Epithelial cell of proximal tubule (primary cell): ENCODE data around the gene PRRG2. TPM values are rescaled to one million over a fixed set of nuclear protein-coding genes. Genes with fewer than 3 reads are reported as not detected.

Source experiments
- DNase-seq: peaks from one replicate; pipeline ENCODE4 v3.0.0-alpha.2; 2011; ENCODE audit warnings: low read depth
- H3K4me3 ChIP-seq: 2 replicates; pipeline ENCODE4 v1.5.1; 2011; ENCODE audit warnings: low read depth, mild to moderate bottlenecking, low read length
- total RNA-seq: library from RNA; depleted of rRNA; stranded (reverse); fragments of >200 nt; gene quantifications from 2 replicates; pipeline ENCODE4 v1.2.3, GENCODE V29; 2015
- TF ChIP-seq, protein P1 (sequence below): conservative IDR thresholded peaks from 2 replicates; pipeline ENCODE4 v1.5.1; 2012; ENCODE audit warnings: low read depth, mild to moderate bottlenecking, low read length

PRRG2 gene
- total RNA-seq, 1 donor from 2014 or later = 1.0 TPM

DNA sequence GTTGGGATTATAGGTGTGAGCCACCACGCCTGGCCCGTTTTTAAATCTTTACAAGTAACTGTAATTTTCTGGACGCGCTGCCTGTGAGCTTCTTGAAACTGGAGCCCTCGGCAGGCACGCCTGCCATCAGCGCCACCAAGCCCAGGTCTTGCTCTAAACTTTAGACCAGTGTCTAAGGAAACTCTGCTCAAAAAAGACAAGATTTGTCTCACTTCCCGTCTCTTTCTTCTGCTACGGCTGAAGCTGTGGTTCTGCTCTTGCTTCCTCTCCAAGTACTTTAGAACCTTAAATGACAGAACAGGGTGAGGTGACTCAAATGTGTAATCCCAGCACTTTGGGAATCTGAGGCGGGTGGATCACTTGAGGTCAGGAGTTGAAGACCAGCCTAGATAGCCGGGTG is 28.4 kb upstream of the PRRG2 start:
- TF ChIP-seq, protein P1, sequence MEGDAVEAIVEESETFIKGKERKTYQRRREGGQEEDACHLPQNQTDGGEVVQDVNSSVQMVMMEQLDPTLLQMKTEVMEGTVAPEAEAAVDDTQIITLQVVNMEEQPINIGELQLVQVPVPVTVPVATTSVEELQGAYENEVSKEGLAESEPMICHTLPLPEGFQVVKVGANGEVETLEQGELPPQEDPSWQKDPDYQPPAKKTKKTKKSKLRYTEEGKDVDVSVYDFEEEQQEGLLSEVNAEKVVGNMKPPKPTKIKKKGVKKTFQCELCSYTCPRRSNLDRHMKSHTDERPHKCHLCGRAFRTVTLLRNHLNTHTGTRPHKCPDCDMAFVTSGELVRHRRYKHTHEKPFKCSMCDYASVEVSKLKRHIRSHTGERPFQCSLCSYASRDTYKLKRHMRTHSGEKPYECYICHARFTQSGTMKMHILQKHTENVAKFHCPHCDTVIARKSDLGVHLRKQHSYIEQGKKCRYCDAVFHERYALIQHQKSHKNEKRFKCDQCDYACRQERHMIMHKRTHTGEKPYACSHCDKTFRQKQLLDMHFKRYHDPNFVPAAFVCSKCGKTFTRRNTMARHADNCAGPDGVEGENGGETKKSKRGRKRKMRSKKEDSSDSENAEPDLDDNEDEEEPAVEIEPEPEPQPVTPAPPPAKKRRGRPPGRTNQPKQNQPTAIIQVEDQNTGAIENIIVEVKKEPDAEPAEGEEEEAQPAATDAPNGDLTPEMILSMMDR = no peak
- no peak for DNase-seq
- no peak overlapping the region for H3K4me3 ChIP-seq

DNA sequence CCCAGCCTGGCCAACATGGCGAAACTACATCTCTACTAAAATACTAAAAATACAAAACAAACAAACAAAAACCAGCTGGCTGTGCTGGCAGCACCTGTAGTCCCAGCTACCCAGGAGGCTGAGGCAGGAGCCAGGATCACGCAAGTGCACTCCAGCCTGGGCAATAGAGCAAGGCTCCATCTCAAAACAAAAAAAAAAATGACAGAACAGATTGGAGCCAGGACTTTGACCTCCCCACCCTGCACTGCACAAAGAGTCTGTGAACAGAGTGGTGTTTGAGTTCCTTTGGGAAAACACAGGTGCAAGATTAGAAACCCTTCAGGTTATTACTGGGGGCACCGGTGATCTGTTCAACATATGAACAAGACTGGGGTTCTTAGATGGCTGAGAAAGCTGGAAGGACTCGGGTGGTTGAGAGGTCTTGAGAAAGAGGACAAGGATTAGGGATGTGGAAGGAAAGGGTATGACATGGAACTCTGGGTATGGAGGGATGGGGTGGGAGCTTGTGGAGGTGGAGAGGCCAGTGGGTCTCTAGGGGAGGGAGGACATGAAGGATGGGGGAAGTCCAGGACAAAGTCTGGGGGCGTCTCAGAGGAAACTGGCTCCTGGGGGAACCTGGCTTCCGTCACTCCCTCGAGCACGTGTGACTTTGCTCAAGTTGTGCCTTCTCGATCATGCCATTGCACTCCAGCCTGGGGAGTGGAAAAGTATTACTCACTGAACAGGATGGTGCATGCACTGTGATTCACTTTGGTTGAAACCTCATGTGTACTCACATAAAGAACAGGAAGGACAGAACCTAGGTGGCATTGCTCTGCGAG is 27.5 kb upstream of the PRRG2 start:
- DNase-seq = no peak
- no peak overlapping the region for H3K4me3 ChIP-seq
- TF ChIP-seq, protein P1 = no peak

DNA sequence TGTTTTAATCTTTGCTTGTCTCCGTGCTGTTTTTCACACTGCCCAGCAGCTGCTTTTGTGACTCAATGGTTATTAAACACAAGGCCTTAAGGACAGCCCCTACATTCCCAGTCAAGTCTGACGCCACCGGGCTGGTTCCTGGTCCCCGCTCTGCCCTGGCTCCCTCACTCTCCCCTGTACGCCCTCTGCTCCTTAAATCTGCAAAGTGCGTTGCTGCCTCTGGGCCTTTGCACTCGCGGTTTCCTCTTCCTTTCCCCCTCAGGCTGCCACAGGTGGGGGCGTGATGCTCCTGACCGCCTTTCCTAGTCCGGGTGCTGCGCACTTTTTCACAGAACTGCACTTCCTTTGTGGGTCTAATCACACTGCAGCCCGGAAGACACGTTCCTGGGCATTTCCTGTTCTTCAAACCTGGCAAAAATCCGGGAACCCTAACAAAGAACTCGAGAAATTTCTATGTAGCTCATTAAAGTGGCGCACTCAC is 26.4 kb upstream of the PRRG2 start:
- no peak overlapping the region for H3K4me3 ChIP-seq
- TF ChIP-seq, protein P1 = no peak
- no peak for DNase-seq

DNA sequence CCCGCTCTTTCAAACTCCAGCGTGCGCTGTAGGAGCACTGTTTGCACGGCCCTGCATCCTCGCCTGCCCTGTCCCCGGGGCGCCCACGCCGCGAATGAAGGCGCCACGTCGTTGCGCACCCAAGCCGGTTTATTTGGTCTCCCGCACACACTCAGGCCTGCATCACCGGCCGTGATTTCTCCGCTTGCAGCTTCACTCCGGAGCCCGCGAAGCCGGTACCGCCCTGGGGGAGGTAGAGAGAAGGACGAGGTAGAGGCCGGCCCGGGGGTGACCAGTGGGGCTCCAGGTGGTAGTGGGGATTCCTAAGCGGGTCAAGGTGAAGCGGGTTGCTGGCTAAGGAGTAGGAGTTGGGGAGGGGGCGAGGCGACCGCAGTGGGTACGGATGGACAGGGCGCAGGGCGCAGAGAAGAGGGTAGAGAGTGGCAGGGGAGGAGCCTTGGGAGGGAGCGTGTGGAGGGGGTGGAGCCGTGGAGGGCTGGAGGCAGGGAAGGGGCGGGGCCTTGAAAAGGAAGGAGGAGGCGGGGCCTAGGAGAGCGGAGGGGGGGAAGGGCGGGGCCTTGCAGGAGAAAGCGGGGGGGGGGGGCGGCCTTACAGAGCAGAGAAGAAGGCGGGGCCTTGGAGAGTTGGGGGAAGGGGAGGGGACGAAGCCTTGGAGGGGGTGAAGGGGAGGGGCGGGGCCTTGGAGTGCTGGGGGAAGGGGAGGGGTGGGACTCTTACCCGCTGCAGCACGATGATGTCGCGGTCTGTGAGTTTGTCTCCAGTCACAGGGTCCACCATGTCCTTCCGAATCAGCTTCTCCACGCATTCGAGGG is 25.3 kb upstream of the PRRG2 start:
- TF ChIP-seq, protein P1 = no peak
- DNase-seq = no peak

DNA sequence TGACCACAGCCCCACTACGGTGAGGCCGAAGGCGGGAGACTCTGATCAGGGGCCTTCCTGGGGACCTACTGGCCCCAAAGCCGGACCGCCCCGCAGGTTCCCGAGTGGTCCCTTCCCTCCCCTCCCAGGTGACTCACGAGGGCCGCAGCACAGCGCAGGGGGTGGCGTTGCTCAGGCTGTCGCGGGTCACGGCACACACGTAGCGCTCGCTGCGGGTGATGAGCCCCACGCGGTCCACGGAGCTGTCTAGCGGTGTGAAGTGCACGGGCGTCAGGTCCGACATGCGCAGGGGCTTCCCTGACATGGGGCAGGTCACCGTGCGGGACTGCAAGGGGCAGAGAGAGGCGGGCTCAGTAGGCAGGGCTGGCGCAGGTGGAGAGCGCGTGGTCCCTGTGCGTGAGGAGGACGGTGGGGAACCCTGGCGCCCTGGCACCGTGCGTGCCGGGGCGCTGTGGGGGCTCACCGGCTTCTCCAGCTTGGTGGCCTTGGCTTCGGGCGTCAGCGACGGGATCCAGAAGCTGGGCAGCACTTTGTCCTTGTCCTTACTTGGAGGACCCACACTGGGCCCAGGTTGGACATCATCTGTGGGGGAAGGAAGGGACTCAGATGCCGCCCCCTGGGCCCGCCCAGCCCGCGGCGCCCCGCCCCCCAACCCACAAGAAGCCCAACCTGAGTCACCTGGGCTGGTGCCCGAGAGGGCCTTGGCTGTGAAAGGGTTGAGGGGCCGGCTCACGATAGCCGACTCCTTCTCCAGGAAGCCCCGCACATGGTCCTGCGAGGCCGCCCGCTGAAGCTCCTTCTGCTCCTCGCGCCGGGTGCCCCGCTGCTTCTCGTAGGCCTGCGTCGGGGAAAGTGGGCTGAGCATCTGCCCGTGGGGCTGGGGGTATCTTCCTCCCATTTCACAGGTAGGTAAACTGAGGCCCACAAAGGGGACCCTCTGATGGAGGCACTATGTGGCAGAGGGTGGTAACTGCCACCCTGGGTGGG is 24.4 kb upstream of the PRRG2 start:
- no peak for DNase-seq
- no peak overlapping the region for H3K4me3 ChIP-seq
- TF ChIP-seq, protein P1 = no peak

More for the DNA sequence above, 25.3 kb upstream of the PRRG2 start:
- no peak overlapping the region for H3K4me3 ChIP-seq

DNA sequence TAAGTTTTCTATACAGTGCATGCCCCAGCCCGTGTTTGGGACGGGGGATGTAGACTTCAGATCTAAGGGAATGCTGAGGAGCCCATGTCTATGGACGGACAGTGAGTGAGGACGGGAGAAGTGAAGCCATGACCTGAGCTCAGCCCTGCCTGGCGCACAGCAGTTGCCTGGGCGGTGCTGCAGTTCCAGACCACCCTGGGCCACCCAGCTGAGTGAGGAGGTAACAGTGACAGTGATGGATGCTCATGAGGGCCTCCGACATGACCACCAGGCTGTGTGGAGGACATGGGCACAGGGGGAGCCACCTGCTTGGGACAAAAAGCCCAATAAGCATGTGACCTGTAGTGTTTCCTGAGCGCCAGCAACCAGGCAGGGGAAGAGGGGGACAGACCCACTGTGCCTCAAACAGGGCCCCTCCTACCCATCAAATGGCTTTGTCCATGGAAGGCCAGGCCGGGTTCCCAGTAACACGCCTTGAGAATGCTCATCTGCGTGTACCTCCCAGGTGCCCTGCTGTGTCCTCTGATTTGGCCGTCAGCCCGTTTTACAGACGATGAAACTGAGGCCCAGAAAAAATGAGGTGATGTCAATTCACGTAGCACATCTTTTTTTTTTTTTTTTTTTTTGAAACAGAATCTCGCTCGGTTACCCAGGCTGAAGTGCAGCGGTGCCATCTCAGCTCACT is 23.3 kb upstream of the PRRG2 start:
- TF ChIP-seq, protein P1 = no peak
- H3K4me3 ChIP-seq = no peak overlapping the region
- no peak for DNase-seq
